Measurements from ENCODE around the gene ARHGAP26.

The ARHGAP26 gene

GRCh38 chr5:143037708-143038107 is 267.5 kb downstream of the ARHGAP26 start:
- no peak overlapping the region for H3K4me3 ChIP-seq (ENCODE audit: low read depth, low read length)
- TF ChIP-seq, protein P1, sequence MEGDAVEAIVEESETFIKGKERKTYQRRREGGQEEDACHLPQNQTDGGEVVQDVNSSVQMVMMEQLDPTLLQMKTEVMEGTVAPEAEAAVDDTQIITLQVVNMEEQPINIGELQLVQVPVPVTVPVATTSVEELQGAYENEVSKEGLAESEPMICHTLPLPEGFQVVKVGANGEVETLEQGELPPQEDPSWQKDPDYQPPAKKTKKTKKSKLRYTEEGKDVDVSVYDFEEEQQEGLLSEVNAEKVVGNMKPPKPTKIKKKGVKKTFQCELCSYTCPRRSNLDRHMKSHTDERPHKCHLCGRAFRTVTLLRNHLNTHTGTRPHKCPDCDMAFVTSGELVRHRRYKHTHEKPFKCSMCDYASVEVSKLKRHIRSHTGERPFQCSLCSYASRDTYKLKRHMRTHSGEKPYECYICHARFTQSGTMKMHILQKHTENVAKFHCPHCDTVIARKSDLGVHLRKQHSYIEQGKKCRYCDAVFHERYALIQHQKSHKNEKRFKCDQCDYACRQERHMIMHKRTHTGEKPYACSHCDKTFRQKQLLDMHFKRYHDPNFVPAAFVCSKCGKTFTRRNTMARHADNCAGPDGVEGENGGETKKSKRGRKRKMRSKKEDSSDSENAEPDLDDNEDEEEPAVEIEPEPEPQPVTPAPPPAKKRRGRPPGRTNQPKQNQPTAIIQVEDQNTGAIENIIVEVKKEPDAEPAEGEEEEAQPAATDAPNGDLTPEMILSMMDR (IDR thresholded peaks at IDR 0.05; ENCODE audit: borderline replicate concordance, insufficient read depth, low read depth, low read length), result no peak

DNA sequence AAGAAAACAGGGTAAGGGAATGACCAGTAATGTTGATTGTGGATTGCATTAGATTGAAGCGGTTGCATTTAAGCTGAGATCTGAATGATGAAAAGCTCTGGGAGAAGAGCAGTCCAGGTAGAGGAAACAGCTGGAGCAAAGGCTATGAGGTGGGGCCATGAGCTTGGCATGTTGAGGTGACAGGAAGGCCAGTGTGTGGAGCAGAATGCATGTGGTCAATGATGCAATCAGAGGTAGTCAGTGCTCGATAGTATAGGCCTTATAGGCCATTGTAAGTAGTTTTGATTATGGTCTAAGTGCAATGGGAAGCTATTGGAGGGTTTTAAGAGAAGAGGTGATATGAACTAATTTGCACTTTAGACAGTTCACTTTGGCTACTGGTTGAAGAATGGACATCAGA is 270.4 kb downstream of the ARHGAP26 start:
- no peak overlapping the region for H3K4me3 ChIP-seq (ENCODE audit: low read depth, low read length)
- TF ChIP-seq, protein P1 (IDR thresholded peaks at IDR 0.05; ENCODE audit: borderline replicate concordance, insufficient read depth, low read depth, low read length), result no peak

DNA sequence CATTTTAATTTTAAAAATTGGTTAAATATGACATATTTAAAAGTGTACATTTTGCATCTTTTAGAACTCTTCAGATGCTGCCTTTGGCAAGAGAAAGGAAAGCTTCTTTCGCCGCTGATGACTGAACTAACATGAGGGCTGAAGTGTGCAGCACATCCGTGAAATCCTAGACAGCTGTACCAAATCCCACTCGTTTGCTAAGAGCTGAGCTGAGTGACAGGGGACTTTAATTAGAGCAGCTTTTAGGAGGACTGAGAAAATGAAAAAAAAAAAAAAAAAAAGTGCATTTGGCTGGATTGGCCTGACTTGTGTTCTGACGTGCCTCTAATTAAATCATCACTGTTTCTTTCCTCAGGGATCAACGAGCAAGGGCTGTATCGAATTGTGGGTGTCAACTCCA is 271.3 kb downstream of the ARHGAP26 start:
- H3K4me3 ChIP-seq (ENCODE audit: low read depth, low read length), result no peak overlapping the region
- TF ChIP-seq, protein P1 (IDR thresholded peaks at IDR 0.05; ENCODE audit: borderline replicate concordance, insufficient read depth, low read depth, low read length), result no peak

- no peak overlapping the region for H3K4me3 ChIP-seq (ENCODE audit: low read depth, low read length)
- TF ChIP-seq, protein P1 (IDR thresholded peaks at IDR 0.05; ENCODE audit: borderline replicate concordance, insufficient read depth, low read depth, low read length), result no peak
Observed at GRCh38 chr5:143041972-143042770, 272.0 kb downstream of the ARHGAP26 start.

DNA sequence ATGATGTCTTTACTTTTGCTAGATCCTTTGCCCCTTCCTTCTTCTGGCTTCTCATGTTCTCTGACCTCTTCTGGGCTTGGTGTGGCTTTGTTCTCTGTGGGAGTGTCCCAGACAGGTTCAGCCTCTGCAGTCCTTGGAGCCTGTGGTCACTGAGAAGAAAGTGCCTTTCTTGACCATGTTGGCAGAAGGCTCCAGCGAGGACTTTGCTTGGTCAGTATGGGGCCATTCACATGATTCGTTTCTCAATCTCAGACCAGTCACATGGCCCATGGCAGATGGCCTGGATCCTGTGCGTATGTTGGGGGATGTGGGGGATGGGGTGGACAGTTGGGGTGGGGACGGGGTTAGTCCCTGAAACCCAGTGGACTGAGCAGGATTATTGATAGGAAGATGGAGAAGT is 274.1 kb downstream of the ARHGAP26 start:
- H3K4me3 ChIP-seq (ENCODE audit: low read depth, low read length), result no peak overlapping the region
- TF ChIP-seq, protein P1 (IDR thresholded peaks at IDR 0.05; ENCODE audit: borderline replicate concordance, insufficient read depth, low read depth, low read length), result no peak

DNA sequence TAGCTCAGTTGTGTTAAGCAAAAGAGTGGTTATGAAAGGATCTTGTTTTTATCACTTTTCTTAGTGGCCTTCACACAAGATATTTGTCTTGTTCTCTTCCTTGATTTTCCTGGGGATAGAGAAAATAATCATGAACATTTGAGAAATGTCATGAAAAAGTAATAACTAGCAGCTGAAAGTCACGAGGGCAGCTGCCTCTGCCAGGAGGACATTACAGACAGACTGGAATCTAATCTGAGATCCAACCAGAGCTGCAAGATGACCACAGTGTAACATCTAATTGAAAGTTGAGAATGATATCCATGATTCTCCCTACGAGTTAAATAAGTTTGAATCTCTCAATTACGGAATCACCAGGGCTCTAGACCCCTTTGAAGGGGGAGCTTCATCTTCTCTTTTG is 274.9 kb downstream of the ARHGAP26 start:
- no peak overlapping the region for H3K4me3 ChIP-seq (ENCODE audit: low read depth, low read length)
- TF ChIP-seq, protein P1 (IDR thresholded peaks at IDR 0.05; ENCODE audit: borderline replicate concordance, insufficient read depth, low read depth, low read length), result no peak

DNA sequence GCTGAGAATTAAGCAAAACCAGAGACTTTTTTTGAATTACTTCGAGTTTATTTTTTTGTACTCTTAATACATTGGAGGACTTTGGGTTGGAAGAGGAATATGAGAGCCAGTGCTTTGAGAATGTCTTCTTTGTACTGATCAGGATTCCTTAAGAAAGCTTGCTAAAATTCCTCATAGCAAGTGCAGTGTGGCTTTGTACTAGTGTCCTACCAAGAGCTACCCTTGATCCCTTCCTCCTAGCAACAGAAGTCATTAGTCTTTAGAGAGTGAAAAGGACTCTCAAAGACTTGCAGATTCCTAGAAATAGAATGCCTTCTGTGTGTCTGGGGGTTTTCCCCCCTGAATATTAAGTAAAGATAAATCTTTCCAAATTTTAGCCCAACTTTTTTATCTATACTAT is 276.1 kb downstream of the ARHGAP26 start:
- H3K4me3 ChIP-seq (ENCODE audit: low read depth, low read length), result no peak overlapping the region
- TF ChIP-seq, protein P1 (IDR thresholded peaks at IDR 0.05; ENCODE audit: borderline replicate concordance, insufficient read depth, low read depth, low read length), result no peak
